ENCODE results near the gene TTLL10.

DNA sequence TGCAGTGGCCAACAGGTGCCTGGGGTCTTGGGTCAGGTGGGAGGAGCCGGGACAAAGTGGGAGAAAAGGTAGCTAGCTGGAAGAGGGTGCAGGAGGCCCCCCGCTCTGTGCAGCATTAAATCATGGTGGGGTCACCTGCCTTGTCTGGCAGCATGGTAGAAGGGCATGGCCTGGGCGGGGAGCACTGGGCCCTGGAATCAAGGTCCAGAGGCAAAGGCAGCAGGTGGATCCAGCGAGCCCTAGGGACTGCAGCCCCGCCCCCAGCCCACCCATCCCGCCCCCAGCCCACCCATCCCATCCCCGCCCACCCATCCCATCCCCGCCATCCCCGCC, 16.7 kb upstream of the TTLL10 start:
- TF ChIP-seq, protein P1, sequence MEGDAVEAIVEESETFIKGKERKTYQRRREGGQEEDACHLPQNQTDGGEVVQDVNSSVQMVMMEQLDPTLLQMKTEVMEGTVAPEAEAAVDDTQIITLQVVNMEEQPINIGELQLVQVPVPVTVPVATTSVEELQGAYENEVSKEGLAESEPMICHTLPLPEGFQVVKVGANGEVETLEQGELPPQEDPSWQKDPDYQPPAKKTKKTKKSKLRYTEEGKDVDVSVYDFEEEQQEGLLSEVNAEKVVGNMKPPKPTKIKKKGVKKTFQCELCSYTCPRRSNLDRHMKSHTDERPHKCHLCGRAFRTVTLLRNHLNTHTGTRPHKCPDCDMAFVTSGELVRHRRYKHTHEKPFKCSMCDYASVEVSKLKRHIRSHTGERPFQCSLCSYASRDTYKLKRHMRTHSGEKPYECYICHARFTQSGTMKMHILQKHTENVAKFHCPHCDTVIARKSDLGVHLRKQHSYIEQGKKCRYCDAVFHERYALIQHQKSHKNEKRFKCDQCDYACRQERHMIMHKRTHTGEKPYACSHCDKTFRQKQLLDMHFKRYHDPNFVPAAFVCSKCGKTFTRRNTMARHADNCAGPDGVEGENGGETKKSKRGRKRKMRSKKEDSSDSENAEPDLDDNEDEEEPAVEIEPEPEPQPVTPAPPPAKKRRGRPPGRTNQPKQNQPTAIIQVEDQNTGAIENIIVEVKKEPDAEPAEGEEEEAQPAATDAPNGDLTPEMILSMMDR (conservative IDR thresholded peaks at IDR 0.05; ENCODE audit: low read length) = no peak
- TF ChIP-seq EZH2phosphoT487 (IDR thresholded peaks at IDR 0.05; ENCODE audit: borderline replicate concordance) = no peak

Data from Loucy (cell line).